GM18498 (cell line): ENCODE data around the gene UGP2.
"Not testable (repeated sequence)": the region's sequence is repeated elsewhere in the genome, so short reads cannot be mapped to it uniquely, and the experiment has no call there.

Source experiments
- ATAC-seq: cut with Tn5 transposase; IDR thresholded peaks from one replicate; pipeline ENCODE4 v1.9.1; 2021; ENCODE audit warnings: mild to moderate bottlenecking, moderate library complexity; ENCODE audit not compliant: unreplicated experiment

Gene UGP2

DNA sequence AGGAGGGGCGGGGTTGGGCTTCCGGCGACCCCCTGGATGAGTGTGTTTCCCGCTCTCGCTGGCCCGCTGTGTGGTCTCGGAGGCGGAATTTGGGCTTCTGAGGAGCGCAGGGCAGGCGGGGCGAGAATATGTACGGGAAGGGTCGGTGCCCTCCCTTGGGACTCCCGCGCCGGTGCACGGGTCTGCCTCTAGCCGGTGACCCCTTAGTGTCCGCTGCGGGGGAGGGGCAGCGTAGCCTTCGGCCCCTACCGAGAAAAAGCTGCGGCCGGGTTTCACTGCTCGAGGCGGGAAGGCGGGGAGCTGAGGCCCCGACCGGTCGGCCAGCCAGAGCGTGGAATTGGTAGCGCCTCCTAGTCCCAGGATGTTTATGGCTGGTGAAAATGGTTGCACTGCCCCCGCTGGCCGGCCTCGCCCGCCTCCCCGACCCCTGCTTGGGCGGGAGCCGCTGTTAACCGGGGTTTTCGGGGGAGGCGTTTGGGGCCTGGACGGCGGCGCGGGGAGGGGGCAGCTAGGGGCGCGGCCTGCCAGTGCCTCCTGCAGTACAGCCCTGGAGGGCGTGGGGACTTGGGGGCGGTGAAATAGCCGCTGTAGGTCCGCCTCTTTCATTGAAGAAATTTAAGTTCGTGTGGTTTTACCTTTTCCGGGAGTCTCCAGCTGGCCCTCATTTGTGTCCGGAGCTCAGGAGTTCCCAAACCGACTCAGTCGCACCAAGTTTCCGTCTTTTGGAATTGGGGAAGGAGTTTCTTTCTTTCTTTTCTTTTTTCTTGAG lies at the start of gene UGP2:
TSS of gene UGP2 (plus strand) at position 643 of the 769 bp plus-strand sequence. CDS start 290 bp downstream, outside the sequence.
- ATAC-seq: peak; percentile 68

DNA sequence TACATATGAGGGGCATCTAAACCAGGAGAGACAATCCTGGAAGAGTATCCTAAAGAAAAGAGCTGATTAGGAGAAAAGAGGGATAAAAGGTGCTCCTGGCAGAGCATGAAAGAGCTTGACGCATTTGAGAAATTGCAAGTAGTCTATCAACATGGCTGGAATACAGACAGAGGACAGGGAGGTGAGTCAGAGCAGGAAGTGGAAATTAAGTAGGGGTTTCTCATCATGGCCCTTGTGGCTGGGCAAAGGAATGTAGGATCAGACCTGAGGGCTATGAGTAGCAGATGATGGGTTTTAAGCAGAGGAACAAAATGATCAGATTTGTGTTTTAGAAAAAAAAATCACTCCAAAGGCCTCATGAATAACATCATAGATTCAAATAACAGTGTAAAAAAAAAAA lies 49.2 kb upstream of the UGP2 start:
- no peak for ATAC-seq

DNA sequence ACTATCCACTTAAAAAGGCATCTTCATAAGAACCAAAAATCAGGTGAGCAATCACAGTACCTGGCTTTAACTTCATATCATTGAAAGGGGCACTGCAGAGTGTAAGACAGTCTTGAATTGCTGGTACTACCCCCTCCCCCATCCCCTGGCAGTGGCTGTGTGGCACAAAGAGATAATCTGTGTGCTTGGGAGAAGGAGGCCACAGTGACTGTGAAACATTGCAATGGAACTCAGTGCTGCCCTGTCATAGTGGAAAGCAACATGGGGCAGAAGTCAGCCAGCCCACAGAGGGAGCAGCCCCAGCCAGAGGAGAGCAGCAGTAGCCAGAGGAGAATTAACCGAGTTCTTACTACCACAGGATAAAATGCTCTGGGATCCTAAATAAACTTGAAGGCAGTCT lies 45.3 kb upstream of the UGP2 start:
- no peak for ATAC-seq

DNA sequence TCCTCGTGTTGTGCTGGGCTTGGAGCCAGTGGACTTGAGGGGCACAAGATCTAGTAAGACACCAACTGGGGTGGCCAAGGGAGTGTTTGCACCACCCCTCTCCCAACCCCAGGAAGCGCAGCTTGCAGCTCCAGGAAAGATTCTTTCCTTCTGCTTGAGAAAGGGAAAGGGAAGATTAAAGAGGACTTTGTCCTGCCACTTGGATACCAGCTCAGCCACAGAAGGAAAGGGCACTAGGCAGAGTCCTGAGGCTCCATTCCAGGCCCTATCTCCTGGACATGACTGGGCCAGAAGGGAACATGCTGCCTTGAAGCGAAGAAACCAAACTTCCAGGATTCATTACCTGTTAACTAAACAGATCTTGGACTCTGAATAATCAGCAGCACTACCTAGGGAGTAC lies 44.9 kb upstream of the UGP2 start:
- ATAC-seq: no peak

DNA sequence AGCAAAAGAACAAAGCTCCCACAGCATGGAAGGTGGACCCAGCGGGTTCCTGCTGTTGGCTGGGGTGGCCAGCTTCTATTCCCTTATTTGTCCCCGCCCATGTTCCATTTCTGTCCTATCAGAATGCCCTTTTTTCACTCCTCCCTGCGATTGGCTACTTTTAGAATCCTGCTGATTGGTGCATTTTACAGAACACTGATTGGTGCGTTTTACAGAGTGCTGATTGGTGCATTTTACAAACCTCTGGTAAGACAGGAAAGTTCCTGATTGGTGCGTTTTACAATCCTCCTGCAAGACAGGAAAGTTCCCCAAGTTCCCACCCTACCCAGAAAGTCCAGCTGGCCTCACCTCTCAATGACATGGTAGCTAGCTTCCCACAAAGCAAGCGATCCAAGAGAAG lies 40.2 kb upstream of the UGP2 start:
- ATAC-seq: no peak

DNA sequence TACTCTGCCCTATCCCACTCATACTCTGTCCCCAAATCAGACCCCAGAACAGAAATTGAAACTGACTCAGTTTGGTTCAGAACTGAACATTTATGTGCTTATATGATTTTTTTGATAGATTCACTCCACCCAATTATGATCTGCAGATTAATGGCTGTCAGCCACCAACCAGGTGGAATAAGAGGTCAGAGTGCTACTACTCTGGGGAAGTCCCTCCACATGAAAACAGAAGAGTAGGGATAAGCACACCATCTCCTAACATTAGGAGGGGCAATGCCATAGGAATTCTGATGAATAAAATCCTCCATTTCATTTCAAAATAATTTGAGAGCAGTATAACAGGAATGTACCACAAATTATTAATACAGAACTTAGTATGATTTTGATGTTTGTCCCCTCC lies 36.3 kb upstream of the UGP2 start:
- ATAC-seq: no peak

DNA sequence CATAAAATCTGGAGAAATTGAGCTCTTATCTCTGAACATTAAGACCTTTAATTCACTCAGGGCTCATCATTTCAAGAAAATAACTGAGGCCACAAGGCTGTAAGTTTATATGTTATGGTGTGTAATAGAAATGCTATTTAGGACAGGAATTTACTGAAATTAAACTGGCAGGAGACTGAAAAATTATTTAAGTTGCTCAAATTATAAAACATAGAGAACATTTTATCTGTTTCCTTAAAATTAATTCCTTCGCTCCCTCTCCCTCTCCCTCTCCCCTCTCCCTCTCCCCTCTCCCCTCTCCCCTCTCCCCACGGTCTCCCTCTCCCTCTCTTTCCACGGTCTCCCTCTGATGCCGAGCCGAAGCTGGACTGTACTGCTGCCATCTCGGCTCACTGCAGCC lies 33.7 kb upstream of the UGP2 start:
- not testable (repeated sequence) for ATAC-seq

DNA sequence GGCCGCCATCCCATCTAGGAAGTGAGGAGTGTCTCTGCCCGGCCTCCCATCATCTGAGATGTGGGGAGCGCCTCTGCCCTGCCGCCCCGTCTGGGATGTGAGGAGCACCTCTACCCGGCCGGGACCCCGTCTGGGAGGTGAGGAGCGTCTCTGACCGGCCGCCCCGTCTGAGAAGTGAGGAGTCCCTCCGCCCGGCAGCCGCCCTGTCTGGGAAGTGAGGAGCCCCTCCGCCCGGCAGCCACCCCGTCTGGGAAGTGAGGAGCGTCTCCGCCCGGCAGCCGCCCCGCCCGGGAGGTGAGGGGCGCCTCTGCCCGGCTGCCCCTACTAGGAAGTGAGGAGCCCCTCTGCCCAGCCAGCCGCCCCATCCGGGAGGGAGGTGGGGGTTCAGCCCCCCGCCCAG lies 32.8 kb upstream of the UGP2 start:
- not testable (repeated sequence) for ATAC-seq

DNA sequence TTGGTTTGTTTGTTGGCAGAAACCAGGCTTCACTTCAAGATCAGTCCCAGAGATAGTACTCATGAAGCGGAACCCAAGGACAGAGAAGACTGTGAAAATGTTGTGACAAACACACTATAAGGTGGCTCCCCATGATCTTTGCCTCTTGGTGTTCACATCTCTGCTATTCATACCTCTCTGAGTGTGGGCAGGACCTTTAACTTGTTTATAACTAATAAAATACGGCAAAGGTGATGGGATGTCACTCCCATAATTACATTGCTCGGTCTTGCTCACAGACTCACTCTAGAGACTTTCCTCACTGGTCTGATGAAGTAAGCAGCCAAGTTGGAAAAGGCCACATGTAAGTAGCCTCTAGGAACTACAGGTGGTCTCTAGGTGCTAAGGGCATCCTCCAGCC lies 30.6 kb upstream of the UGP2 start:
- no peak for ATAC-seq

DNA sequence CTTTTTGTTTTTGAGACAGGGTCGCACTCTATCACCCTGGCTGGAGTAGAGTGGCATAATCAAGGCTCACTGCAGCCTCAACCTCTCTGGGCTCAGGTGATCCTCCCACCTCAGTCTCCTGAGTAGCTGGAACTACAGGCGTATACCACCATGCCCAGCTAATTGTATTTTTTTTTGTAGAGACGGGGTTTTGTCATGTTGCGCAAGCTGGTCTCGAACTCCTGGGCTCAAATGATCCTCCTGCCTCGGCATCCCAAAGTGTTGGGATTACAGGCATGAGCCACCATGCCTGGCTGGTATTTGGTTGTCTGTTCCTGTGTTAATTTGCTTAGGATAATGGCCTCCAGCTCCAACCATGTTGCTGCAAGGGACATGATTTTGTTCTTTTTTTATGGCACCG lies 29.8 kb upstream of the UGP2 start:
- not testable (repeated sequence) for ATAC-seq

DNA sequence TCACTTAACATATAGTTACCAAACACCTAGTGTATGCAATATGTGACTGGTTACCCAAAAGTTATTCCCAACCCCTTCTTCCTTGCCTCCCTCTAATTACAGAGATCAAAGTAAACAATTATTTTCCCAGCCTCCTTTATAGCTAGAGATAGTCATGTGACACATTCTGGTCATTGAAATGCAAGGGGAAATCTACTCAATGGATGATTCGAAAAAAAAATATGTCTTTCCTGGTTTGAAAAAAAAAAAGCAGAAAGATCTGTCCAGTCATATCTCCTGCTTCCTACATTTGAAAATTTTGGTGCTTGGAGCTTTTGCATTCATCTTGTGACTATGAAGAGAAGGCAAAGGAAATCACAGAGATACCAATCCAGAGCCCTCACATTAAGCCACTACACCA lies 27.6 kb upstream of the UGP2 start:
- no peak for ATAC-seq

DNA sequence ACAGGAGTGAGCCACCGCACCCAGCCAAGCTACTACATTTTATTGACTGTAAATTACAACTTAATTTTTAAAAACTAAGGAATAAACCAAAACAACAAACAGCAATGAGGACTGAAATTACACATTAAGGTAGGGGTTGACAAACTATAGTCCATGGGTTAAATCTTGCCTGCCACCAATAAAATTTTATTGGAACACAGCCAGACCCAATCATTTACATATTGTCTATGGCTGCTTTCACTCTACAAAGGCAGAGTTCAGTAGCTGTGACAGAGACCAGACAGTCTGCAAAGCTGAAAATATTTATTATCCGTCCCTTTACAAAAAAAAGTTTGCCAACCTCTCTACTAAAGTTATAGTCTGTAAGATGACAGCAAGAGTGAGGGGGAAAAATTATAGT lies 24.3 kb upstream of the UGP2 start:
- ATAC-seq: no peak

DNA sequence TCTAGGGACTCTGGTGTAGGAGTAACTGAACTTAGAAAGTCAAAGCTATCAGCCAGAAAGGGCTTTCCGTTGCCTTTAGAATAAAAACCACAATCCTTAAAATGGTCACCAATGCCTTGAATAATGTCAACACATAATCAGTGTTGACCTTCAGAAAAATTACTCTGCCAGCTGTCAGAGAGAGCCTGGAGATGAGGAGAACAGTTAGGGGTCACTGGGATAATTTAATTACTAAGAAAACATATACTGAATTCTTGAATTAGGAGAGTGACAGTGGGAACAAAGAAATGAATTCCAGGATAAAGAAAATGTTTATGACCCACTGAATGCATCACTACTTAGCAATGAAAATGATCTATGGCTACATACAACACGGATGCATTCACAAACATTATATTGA lies 23.4 kb upstream of the UGP2 start:
- no peak for ATAC-seq

DNA sequence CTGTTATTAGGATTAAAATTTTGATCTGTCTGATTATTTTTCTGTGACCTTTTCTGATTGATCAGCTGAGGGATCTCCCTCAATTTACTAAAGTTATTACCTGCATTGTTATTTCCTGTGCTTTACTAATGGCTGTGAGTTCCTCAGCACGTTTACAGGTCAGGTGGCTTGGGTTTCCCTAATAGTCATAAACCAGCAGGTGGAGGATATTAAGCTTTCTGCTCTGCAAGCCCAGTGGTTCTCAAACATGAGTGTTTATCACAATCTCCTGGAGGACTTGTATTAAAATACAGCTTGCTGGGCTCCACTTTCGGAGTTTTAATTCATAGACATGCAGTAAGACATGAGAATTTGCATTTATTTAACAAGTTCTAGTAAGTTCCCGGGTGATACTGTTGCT lies 22.4 kb upstream of the UGP2 start:
- no peak for ATAC-seq

DNA sequence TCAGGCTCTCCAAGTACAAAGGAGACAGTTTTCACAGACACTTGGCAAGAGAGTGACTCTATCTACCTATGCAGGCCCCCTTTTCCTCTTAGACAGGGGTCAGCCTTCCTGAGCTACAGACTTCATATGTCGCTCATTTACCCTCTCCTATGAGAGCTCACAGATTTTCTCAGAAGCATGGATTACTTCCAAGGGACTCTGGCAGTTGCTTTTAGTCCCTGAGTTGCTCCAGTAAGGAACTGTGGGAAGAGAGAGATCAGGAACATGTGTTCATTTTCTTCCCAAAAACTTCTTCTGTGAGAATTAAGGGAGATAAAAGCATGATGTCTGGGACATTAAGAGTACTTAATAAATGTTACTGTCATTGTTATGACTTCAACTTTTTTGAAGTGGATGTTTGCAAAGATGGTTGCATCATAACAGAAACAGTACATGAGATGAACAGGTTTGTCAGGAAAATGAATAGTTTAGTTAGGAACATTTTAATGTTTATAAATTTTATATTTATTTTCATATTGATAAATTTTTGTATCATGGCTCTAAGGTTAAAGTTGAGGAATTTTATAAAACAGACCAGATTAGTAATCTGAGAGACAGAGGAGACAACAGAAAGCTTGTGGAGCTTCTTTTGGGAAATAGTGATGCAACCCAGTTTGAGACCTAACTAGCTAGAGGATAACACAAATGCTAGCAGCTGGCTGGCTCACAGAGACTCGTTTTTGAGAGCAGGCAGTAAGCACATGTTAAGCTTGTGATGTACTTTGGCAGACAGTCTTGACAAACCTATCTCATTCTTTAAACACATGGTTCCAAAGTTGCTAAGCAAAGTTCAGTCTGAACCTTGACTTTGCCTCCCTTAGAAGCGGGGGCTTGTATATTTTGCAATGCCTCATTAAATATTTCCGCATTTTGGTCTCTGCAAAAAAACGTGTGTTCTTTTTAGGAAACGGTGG lies 21.7 kb upstream of the UGP2 start:
- ATAC-seq: no peak

DNA sequence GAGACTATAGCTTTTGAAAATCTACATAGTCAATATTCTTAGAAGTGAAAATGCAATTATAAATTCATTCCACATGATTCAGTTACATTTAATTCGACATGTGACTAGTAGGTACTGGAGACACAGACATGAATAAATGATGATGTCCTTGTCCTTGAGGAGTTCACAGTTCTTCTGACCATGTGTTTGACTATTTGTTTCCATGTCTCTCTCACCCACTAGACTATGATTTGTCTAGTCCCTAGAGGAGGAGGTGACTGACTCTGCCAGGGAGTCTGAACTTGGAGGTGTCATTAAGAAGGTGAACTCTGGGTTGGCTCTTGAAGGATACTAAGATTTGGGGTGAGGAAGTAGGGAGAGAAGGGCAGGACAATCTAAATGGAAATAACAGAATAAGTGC lies 20.7 kb upstream of the UGP2 start:
- ATAC-seq: no peak

DNA sequence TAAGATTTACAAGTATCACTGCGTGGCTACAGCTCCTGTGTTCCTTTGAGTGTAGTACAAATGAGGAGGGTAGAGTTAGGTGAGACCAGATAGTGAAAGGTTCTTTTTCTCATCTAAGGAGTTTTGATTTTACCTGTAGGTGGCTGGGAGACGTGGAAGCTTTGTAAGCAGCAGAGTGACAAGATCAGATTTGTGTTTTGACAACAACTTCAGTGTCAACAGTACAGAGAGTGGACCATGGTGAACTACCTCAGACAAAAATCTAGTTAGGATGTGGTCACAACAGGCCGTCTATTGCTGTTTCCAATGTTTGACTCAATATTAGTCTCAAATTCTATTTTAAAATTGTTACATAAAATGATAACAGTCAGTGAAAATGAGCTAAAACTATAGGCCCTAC lies 20.3 kb upstream of the UGP2 start:
- ATAC-seq: no peak

DNA sequence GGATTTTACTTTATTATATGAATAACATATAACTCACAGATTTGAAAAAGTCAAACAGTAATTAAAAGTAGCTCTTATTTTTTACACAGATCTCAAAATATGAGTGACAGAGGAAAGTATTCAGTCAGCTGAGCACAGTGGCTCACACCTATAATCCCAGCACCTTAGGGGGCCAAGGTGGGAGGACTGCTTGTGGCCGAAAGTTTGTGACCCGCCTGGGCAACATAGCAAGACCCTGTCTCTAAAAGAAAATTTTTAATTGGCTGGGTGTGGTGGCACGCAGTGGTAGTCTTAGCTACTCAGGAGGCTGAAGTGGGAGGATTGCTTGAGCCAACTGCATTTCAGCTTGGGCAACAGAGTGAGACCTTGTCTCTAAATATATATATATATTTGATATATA lies 19.2 kb upstream of the UGP2 start:
- ATAC-seq: no peak

DNA sequence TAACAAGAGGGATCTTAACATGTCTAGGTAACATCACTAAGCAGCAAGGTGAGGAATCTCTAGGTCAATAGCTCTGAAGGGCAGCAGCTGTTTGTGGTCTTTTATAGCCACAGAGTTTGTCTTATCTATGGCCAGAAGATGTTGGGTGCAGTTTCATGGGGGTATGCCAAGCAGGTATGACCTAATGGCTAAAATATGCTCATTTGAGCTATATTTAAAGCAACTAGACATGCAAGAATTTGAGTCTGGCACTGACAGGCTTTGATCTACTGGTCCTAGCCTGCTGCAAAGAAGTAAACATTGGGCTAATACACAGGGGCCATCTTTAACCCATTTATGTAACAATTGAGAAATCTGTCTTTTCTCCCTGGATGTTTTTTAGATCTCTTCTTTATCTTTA lies 13.9 kb upstream of the UGP2 start:
- no peak for ATAC-seq

DNA sequence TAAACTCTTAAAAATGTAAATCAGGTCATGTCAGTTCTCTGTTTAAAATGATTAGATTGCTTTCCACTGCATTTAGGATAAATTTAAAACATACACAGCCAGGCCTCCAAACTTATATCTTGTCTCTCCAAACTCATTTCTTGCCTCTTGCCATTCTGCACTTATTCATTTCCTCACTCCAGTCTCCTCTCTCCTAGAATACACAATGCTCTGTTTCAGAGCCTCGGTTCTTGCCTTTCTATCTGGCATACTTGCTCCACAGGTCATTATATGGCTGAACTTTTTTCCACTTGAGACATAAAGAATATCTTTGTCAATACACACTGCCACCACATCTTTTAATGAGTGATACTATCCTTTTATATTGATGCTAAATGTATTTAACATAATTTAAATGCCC lies 10.5 kb upstream of the UGP2 start:
- no peak for ATAC-seq

DNA sequence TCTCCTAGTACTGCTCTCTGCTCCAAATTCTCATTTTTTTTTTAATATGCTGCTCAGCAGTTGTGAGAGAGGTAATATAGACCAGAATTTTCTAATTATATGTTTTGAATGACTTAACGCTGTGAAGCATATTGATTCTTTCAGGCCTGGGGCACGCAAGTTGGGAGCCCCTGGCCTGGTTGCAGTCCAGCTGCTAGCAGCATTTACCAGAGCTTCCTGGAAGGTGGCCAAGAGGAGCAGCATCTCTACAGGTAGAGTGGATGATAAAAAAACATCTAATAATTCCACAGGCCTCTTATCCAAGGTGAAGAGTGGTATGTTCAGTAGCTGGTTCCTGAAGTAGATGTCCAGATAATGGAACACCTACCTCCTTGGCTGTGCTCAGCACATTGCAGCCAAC lies 7.3 kb upstream of the UGP2 start:
- no peak for ATAC-seq

DNA sequence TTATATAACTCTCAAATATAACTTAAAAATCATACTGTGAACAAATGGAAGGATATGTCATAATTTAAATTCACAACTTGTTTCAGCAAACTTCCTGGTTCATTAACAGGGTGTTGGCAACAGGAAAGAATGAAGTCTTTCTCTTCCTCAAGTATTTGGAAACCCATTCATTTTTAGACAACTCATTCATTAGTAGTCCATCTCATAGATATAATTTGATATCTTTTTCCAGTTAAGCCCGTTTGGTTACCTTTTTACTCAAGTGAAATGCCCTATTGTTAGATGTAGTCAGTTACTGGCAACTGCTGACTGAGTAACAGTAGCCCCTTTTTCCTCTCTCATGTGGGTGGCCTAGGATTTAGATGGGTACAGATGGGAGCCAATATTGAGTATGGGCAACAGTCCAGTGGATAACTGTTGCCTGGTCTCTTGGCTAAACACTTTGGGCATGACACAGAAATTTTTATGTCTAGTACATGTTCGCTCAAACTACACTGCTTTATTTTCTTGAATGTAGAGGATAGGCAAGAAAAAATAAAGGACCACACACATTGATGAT lies 4.6 kb upstream of the UGP2 start:
- ATAC-seq: no peak
